ENCODE measurements around the gene SEMA4D. TPM values are rescaled to one million over a fixed set of nuclear protein-coding genes. Genes with fewer than 3 reads are reported as not detected.

Gene SEMA4D
- total and polyA plus RNA-seq, 2 donors from 2014 or later = 18.9 to 147 TPM

DNA sequence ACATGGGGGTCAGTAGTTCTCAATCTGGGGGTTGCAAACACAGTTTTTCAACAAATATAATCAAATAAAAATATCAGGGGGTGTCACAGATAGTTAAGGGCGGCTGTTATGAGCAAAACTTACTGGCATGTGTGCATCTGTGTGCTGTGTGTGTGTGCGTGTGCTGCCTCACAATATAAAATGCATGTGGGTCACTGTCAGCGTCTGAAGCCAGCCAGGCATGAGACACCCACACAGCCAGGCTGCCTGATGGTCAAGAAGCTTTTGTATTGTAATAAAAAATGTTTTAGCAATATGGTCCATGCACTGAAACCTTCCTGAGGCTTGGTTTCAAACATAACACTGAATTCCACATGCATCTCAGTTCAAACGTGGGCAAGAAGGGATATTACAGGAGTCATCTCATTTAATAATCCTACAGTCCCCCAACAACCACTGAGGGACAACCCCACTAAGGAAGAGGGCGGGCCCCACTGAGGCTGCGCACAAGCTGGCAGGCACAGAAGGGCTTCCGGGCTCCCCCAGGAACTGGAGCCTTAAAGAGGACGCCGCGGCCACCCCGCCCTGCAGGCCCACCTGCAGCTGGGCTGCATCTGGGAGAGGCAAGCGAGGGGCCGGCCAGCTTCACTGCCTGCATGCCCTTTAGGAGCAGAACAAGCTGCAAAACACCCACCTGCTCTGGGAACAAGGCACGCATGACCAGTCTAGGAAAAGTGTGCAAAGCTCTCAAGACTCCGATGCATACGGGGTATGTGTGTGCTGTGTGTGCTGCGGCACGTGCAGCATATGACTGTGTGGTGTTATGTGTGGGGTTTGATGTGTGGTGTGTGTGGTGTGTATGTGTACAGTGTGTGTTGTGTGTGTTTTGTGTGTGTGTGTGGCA, 14.1 kb downstream of the SEMA4D start:
- peak overlapping the region in 1 of 3 donors; percentile 10 for H3K4me3 ChIP-seq (ENCODE audit: low read length in 3 of 3)

DNA sequence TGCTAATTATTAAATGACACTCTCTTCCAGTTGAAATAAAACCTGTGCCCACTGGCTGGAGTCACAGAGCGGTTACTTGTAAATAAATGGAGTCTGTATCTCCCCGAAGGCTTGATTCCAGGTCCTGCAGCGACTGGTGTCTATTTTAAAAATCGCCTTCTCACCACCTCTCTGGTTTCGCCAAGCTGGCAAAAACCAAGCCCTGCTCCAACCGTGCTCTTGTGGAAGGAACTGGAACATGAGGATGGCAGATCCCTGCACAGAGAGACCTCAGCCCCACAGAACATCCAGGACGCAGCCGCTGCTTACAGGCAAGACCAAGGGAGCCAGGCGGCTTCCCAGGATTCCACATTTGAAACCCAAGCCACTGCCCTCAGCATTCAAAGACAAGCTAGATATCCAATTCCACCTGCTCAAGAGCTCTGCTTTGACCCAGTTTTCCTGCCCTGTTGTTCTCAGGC, 15.0 kb downstream of the SEMA4D start:
- no peak overlapping the region for H3K4me3 ChIP-seq (ENCODE audit: low read length in 3 of 3)
- FAIRE-seq (no peak), DNase-seq (peak in 3 of 5 donors; percentile 57 to 70 (median 61))
- no peak overlapping the region for H3K9ac ChIP-seq (ENCODE audit: low read length in 3 of 3)
- peaks cover 11 to 37% (median 34%) of the 10 kb centered on the region in 3 donors for H3K4me1 ChIP-seq (ENCODE audit: control insufficient read depth in 2 of 3, insufficient read depth in 2 of 3, low read depth in 1 of 3, low read length in 3 of 3)
- intact Hi-C loops (cut with DNase I) = no loop called here
- H3K27ac ChIP-seq (ENCODE audit: low read depth in 2 of 2, low read length in 2 of 2) = peak overlapping the region in 1 of 2 donors; percentile 11
- TF ChIP-seq, protein P1, sequence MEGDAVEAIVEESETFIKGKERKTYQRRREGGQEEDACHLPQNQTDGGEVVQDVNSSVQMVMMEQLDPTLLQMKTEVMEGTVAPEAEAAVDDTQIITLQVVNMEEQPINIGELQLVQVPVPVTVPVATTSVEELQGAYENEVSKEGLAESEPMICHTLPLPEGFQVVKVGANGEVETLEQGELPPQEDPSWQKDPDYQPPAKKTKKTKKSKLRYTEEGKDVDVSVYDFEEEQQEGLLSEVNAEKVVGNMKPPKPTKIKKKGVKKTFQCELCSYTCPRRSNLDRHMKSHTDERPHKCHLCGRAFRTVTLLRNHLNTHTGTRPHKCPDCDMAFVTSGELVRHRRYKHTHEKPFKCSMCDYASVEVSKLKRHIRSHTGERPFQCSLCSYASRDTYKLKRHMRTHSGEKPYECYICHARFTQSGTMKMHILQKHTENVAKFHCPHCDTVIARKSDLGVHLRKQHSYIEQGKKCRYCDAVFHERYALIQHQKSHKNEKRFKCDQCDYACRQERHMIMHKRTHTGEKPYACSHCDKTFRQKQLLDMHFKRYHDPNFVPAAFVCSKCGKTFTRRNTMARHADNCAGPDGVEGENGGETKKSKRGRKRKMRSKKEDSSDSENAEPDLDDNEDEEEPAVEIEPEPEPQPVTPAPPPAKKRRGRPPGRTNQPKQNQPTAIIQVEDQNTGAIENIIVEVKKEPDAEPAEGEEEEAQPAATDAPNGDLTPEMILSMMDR (IDR thresholded peaks at IDR 0.05; ENCODE audit: borderline replicate concordance, extremely low read depth, insufficient read depth) = no peak
- peaks cover 2 to 6% (median 4%) of the 10 kb centered on the region in 3 donors for H3K36me3 ChIP-seq (ENCODE audit: control insufficient read depth in 2 of 3, insufficient read depth in 3 of 3, low read length in 3 of 3)
- H3K9me3 ChIP-seq (ENCODE audit: control insufficient read depth in 2 of 3, insufficient read depth in 1 of 3, low read length in 3 of 3) = no peaks in the 10 kb centered on the region
- H3K27me3 ChIP-seq (ENCODE audit: control insufficient read depth, insufficient read depth, low read length) = no peaks in the 10 kb centered on the region

More for the DNA sequence above, 14.1 kb downstream of the SEMA4D start:
- no peak for FAIRE-seq
- TF ChIP-seq, protein P1 (IDR thresholded peaks at IDR 0.05; ENCODE audit: borderline replicate concordance, extremely low read depth, insufficient read depth) = no peak
- H3K36me3 ChIP-seq (ENCODE audit: control insufficient read depth in 2 of 3, insufficient read depth in 3 of 3, low read length in 3 of 3) = peaks cover 2 to 5% (median 4%) of the 10 kb centered on the region in 3 donors
- H3K27ac ChIP-seq (ENCODE audit: low read depth in 2 of 2, low read length in 2 of 2) = peak overlapping the region; percentile 73 to 77
- peaks cover 11 to 31% (median 30%) of the 10 kb centered on the region in 3 donors for H3K4me1 ChIP-seq (ENCODE audit: control insufficient read depth in 2 of 3, insufficient read depth in 2 of 3, low read depth in 1 of 3, low read length in 3 of 3)
- intact Hi-C loops (cut with DNase I) = no loop called here
- peak in 4 of 5 donors; percentile 43 to 63 (median 48) for DNase-seq
- H3K9me3 ChIP-seq (ENCODE audit: control insufficient read depth in 2 of 3, insufficient read depth in 1 of 3, low read length in 3 of 3) = no peaks in the 10 kb centered on the region
- H3K27me3 ChIP-seq (ENCODE audit: control insufficient read depth, insufficient read depth, low read length) = no peaks in the 10 kb centered on the region
- peak overlapping the region in 1 of 3 donors; percentile 41 for H3K9ac ChIP-seq (ENCODE audit: low read length in 3 of 3)

DNA sequence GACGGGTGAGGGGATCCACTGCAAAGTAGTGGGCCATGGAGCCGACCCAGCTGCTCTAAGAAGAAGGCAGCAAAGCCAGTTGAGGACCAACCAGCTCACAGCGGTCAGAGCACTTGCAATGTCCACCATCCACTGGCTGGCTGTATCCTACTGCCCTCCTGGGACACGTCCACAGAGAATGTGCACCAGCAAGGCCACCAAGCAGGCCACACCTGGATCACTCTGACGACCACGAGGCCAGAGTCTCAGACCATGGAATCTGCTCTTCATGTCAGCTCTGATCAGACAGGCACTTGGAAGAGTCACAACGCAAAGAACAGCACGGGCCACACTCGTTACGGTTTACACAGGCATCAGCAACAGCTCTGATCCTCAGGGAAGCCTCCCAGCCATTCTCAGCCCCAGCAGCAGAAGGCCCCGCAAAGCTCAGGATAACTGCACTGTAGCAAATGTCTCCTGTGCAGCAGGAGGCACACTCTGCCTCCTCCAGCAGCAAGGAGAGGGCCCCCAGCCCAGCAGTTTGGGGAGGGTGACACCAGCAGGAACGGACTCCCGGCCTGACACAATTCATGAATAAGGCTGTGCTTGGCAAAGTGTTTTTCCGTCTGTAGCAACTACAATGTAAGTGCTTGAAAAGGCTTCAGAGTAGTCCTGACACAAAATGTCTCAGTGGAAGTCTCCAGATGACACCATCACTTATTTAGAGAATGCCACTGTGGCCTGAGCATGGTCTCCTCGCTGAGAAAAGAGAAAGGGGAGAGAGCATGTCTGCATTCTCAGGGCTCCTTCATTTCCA, 15.7 kb downstream of the SEMA4D start:
- no peak overlapping the region for H3K9ac ChIP-seq (ENCODE audit: low read length in 3 of 3)
- H3K4me1 ChIP-seq (ENCODE audit: control insufficient read depth in 2 of 3, insufficient read depth in 2 of 3, low read depth in 1 of 3, low read length in 3 of 3) = peaks cover 15 to 39% (median 33%) of the 10 kb centered on the region in 3 donors
- intact Hi-C loops (cut with DNase I) = no loop called here
- DNase-seq (no peak), FAIRE-seq (no peak)
- H3K4me3 ChIP-seq (ENCODE audit: low read length in 3 of 3) = no peak overlapping the region
- no peaks in the 10 kb centered on the region for H3K9me3 ChIP-seq (ENCODE audit: control insufficient read depth in 2 of 3, insufficient read depth in 1 of 3, low read length in 3 of 3)
- peaks cover 2 to 6% (median 4%) of the 10 kb centered on the region in 3 donors for H3K36me3 ChIP-seq (ENCODE audit: control insufficient read depth in 2 of 3, insufficient read depth in 3 of 3, low read length in 3 of 3)
- no peak overlapping the region for H3K27ac ChIP-seq (ENCODE audit: low read depth in 2 of 2, low read length in 2 of 2)
- no peaks in the 10 kb centered on the region for H3K27me3 ChIP-seq (ENCODE audit: control insufficient read depth, insufficient read depth, low read length)
- TF ChIP-seq, protein P1 (IDR thresholded peaks at IDR 0.05; ENCODE audit: borderline replicate concordance, extremely low read depth, insufficient read depth) = no peak

Data from kidney (tissue), 14 donors.